ENCODE results near the gene MTM1. TPM values are rescaled to one million over a fixed set of nuclear protein-coding genes. Genes with fewer than 3 reads are reported as not detected.

Gene MTM1
- total RNA-seq, 2 experiments from 2014 or later: 36.5 to 50.6 TPM

DNA sequence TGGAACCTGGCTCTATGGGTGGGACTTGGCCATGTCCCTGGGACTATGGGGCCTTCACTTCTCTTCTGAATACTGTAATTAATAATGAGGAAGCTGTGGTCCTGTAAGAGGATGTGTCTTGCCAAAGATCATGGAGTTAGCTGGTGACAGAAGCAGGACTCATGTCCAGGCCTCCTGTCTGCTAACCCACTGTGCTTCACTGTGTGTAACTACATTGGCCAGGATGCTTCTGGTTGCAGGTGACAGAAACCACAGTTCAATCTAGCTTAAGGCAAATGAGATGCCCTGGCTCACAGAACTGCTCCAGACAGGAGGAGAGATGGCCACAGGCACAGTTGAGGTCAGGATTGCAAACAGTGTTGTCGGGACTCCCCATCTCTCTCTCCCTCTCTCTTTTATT, 127.9 kb downstream of the MTM1 start:
- DNase-seq: no peak
- CTCF ChIA-PET: no interaction called here
- Mint-ChIP-seq H3K4me3 (peak overlapping the region; percentile 94), H3K36me3 (ENCODE audit: low read depth) (peaks cover 31% of the 10 kb centered on the region), H3K4me1 (peaks cover 49% of the 10 kb centered on the region), H3K27me3 (no peaks in the 10 kb centered on the region), H3K27ac (peak overlapping the region; percentile 83), H3K9me3 (no peaks in the 10 kb centered on the region)
- POLR2A ChIA-PET: interaction anchor here (0.6 kb wide), 1 partner anchor 701 kb away, joined by 6 read pairs; no protein-coding TSS in a partner anchor

- H3K4me3 Mint-ChIP-seq: peak overlapping the region; percentile 94
- no peaks in the 10 kb centered on the region for H3K9me3 Mint-ChIP-seq
- DNase-seq: no peak
- ChIA-PET CTCF (no interaction called here), POLR2A (interaction anchor here (0.6 kb wide), 1 partner anchor 701 kb away, joined by 6 read pairs; no protein-coding TSS in a partner anchor)
- H3K27ac Mint-ChIP-seq: peak overlapping the region; percentile 80
- H3K36me3 Mint-ChIP-seq (ENCODE audit: low read depth): peaks cover 32% of the 10 kb centered on the region
- H3K27me3 Mint-ChIP-seq: no peaks in the 10 kb centered on the region
- peaks cover 47% of the 10 kb centered on the region for H3K4me1 Mint-ChIP-seq
Observed at GRCh38 chrX:150696866-150697265, 128.4 kb downstream of the MTM1 start.

DNA sequence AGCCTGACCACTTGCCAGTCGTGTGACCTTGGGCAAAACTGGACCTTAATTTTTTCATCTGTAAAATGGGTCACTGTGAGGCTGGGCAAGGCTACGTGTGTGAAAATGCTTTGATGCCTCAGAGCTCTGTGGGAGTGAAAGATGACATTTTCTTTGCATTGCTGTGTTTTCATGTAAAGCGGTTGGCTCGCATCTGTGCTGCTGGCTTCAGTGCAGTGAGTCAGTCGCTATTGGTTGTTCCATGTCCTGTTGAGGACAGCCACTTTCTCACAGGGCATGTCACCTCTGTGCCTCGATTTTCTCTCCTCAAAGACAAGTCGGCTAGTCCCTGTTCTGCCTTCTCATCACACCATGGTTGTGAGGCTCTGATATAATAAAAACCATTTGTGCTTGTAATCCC, 129.2 kb downstream of the MTM1 start:
- Mint-ChIP-seq H3K36me3 (ENCODE audit: low read depth) (peaks cover 32% of the 10 kb centered on the region), H3K27me3 (no peaks in the 10 kb centered on the region), H3K9me3 (no peaks in the 10 kb centered on the region), H3K4me3 (no peak overlapping the region), H3K27ac (peak overlapping the region; percentile 80), H3K4me1 (peaks cover 45% of the 10 kb centered on the region)
- no peak for DNase-seq
- ChIA-PET CTCF (interaction anchor here (1.2 kb wide), 1 partner anchor 14 kb away, joined by 3 read pairs; no protein-coding TSS in a partner anchor), POLR2A (no interaction called here)

- Mint-ChIP-seq H3K9me3 (no peaks in the 10 kb centered on the region), H3K36me3 (ENCODE audit: low read depth) (peaks cover 36% of the 10 kb centered on the region), H3K27me3 (no peaks in the 10 kb centered on the region), H3K27ac (no peak overlapping the region), H3K4me1 (peaks cover 52% of the 10 kb centered on the region), H3K4me3 (no peak overlapping the region)
- DNase-seq: no peak
- POLR2A ChIA-PET: interaction anchor here (0.7 kb wide), 1 partner anchor 19 kb away, joined by 4 read pairs; no protein-coding TSS in a partner anchor
- CTCF ChIA-PET: interaction anchor here (0.6 to 1.2 kb wide), 3 partner anchors 15 to 303 kb away, joined by 3 to 6 read pairs (median 3); no protein-coding TSS in a partner anchor
Observed at GRCh38 chrX:150698981-150699380, 130.6 kb downstream of the MTM1 start.

GRCh38 chrX:150700107-150700506, 131.7 kb downstream of the MTM1 start:
- H3K4me1 Mint-ChIP-seq: peaks cover 49% of the 10 kb centered on the region
- POLR2A ChIA-PET: interaction anchor here (0.6 kb wide), 1 partner anchor 60 kb away, joined by 3 read pairs; no protein-coding TSS in a partner anchor
- peaks cover 41% of the 10 kb centered on the region for H3K36me3 Mint-ChIP-seq (ENCODE audit: low read depth)
- H3K4me3 Mint-ChIP-seq: no peak overlapping the region
- H3K27me3 Mint-ChIP-seq: no peaks in the 10 kb centered on the region
- no peaks in the 10 kb centered on the region for H3K9me3 Mint-ChIP-seq
- CTCF ChIA-PET: interaction anchor here (1.0 to 1.4 kb wide), 2 partner anchors 12 to 21 kb away, joined by 3 to 5 read pairs; no protein-coding TSS in a partner anchor
- H3K27ac Mint-ChIP-seq: no peak overlapping the region
- no peak for DNase-seq

GRCh38 chrX:150701377-150701776, 133.0 kb downstream of the MTM1 start:
- Mint-ChIP-seq H3K36me3 (ENCODE audit: low read depth) (peaks cover 41% of the 10 kb centered on the region), H3K27ac (no peak overlapping the region), H3K27me3 (no peaks in the 10 kb centered on the region), H3K9me3 (no peaks in the 10 kb centered on the region), H3K4me1 (peaks cover 36% of the 10 kb centered on the region), H3K4me3 (no peak overlapping the region)
- ChIA-PET CTCF (interaction anchor here (1.0 to 1.4 kb wide), 2 partner anchors 13 to 20 kb away, joined by 3 to 5 read pairs; no protein-coding TSS in a partner anchor), POLR2A (no interaction called here)
- no peak for DNase-seq

- H3K9me3 Mint-ChIP-seq: no peaks in the 10 kb centered on the region
- no peaks in the 10 kb centered on the region for H3K27me3 Mint-ChIP-seq
- no peak for DNase-seq
- no peak overlapping the region for H3K4me3 Mint-ChIP-seq
- ChIA-PET CTCF (interaction anchor here (0.8 to 1.5 kb wide), 3 partner anchors 8 to 16 kb away, joined by 3 to 4 read pairs (median 4); no protein-coding TSS in a partner anchor), POLR2A (no interaction called here)
- no peak overlapping the region for H3K27ac Mint-ChIP-seq
- peaks cover 25% of the 10 kb centered on the region for H3K4me1 Mint-ChIP-seq
- peaks cover 45% of the 10 kb centered on the region for H3K36me3 Mint-ChIP-seq (ENCODE audit: low read depth)
Observed at GRCh38 chrX:150702966-150703694, 134.7 kb downstream of the MTM1 start.

DNA sequence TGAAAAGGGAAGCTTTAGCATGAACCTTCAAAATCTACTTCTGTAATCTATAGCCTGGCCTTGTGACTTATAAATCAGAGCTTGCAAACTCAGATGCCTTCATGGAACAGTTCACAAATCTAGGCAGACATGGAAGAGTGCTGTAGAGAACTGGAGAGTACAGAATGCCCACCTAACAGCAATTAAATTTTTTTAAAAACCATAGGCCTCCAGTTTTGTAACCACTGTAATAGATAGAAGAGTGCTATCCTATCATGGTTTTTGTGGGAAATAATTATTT, 135.2 kb downstream of the MTM1 start:
- Mint-ChIP-seq H3K9me3 (no peaks in the 10 kb centered on the region), H3K36me3 (ENCODE audit: low read depth) (peaks cover 47% of the 10 kb centered on the region), H3K4me3 (no peak overlapping the region), H3K27me3 (no peaks in the 10 kb centered on the region), H3K27ac (no peak overlapping the region), H3K4me1 (peaks cover 25% of the 10 kb centered on the region)
- no peak for DNase-seq
- ChIA-PET POLR2A (no interaction called here), CTCF (interaction anchor here (0.8 to 1.4 kb wide), 2 partner anchors 9 to 11 kb away, joined by 4 read pairs; no protein-coding TSS in a partner anchor)

- Mint-ChIP-seq H3K9me3 (no peaks in the 10 kb centered on the region), H3K36me3 (ENCODE audit: low read depth) (peaks cover 52% of the 10 kb centered on the region), H3K27ac (peak overlapping the region; percentile 19), H3K27me3 (no peaks in the 10 kb centered on the region), H3K4me3 (no peak overlapping the region), H3K4me1 (peaks cover 23% of the 10 kb centered on the region)
- CTCF ChIA-PET: interaction anchor here (1.4 kb wide), 1 partner anchor 11 kb away, joined by 4 read pairs; no protein-coding TSS in a partner anchor
- DNase-seq: no peak
- POLR2A ChIA-PET: no interaction called here
Observed at GRCh38 chrX:150704030-150704613, 135.7 kb downstream of the MTM1 start.

DNA sequence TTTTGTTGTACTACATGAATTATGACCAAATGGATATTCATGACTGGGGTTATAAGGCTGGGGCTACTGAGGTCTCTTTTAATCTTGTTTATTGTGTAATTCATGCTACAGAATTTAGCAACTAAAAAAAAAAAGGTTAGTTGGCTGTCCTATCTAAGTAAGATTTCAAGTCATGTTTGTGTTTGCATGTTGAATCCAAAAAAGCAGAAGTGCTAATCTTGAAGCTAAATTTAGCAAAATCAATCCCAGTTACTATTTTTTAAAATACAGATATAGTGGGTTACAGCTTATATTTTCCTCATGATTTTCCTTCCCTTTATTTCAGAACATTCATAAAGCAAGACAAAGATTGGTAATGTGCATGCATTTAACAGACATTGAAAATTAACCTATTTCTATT, 144.2 kb downstream of the MTM1 start:
- Mint-ChIP-seq H3K4me1 (peaks cover 24% of the 10 kb centered on the region), H3K27ac (no peak overlapping the region), H3K27me3 (no peaks in the 10 kb centered on the region), H3K9me3 (no peaks in the 10 kb centered on the region), H3K4me3 (no peak overlapping the region), H3K36me3 (ENCODE audit: low read depth) (peaks cover 21% of the 10 kb centered on the region)
- DNase-seq: no peak
- POLR2A ChIA-PET: no interaction called here
- CTCF ChIA-PET: interaction anchor here (0.9 to 1.2 kb wide), 2 partner anchors 29 to 212 kb away, joined by 3 to 4 read pairs; no protein-coding TSS in a partner anchor

DNA sequence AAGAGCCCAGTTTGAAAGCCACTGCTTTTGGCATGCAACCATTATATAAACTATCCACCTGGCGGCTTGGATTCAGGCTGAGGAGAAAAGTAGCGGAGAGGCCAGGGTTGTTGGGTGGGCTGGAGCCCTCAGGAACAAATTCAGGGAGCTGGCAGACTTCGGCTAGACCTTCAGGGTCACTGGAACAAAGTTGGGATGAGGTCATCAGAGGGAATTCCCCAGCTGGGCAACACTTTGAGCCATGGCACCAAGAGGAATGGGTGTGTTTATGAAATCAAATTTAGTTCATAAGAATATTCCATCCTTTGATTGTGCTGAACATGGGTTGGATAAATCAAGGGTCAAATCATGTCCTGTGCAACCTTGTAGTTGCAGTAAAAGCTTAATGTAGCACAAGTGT, 146.8 kb downstream of the MTM1 start:
- H3K4me3 Mint-ChIP-seq: no peak overlapping the region
- ChIA-PET CTCF (interaction anchor here (0.7 to 2.2 kb wide), 5 partner anchors 12 to 169 kb away, joined by 3 to 7 read pairs (median 4); no protein-coding TSS in a partner anchor), POLR2A (interaction anchor here (1.4 kb wide), 1 partner anchor 22 kb away, joined by 7 read pairs; the partner anchor contains the start of gene MTMR1)
- no peak for DNase-seq
- H3K9me3 Mint-ChIP-seq: no peaks in the 10 kb centered on the region
- no peaks in the 10 kb centered on the region for H3K27me3 Mint-ChIP-seq
- H3K27ac Mint-ChIP-seq: no peak overlapping the region
- peaks cover 4% of the 10 kb centered on the region for H3K36me3 Mint-ChIP-seq (ENCODE audit: low read depth)
- H3K4me1 Mint-ChIP-seq: peaks cover 15% of the 10 kb centered on the region

GRCh38 chrX:150719621-150720020, 151.2 kb downstream of the MTM1 start:
- peaks cover 5% of the 10 kb centered on the region for H3K4me1 Mint-ChIP-seq
- no peak overlapping the region for H3K27ac Mint-ChIP-seq
- DNase-seq: no peak
- ChIA-PET POLR2A (no interaction called here), CTCF (interaction anchor here (0.9 to 1.8 kb wide), 3 partner anchors 10 to 251 kb away, joined by 3 to 6 read pairs (median 3); no protein-coding TSS in a partner anchor)
- H3K36me3 Mint-ChIP-seq (ENCODE audit: low read depth): peaks cover 22% of the 10 kb centered on the region
- no peak overlapping the region for H3K4me3 Mint-ChIP-seq
- no peaks in the 10 kb centered on the region for H3K27me3 Mint-ChIP-seq
- no peaks in the 10 kb centered on the region for H3K9me3 Mint-ChIP-seq
